Gastrocnemius medialis (tissue), 4 donors: ENCODE measurements around the gene ALOX5.

ENCODE experiments used
- CTCF ChIP-seq, 5 experiments: fragments of 450-650 bp in 3 of 5; fragments of 200-600 bp in 2 of 5; sonication (generic) in 2 of 5; IDR thresholded peaks in 4 of 5; conservative IDR thresholded peaks in 1 of 5; 1 replicate in 4 of 5; 2 replicates in 1 of 5; pipeline ENCODE4 v1.5.1; 2016 to 2019; ENCODE audit warnings: antibody characterized with exemption in 5 of 5, mild to moderate bottlenecking in 3 of 5, moderate library complexity in 3 of 5
- POLR2A ChIP-seq, 2 donors: fragments of 450-650 bp; IDR thresholded peaks; one replicate each; pipeline ENCODE4 v1.6.1; 2017; ENCODE audit warnings: antibody characterized with exemption in 2 of 2, mild to moderate bottlenecking in 2 of 2, moderate library complexity in 2 of 2

- TF ChIP-seq CTCF (IDR thresholded peaks at IDR 0.05 in 4 of 5, conservative IDR thresholded peaks at IDR 0.05 in 1 of 5) (no peak), POLR2A (IDR thresholded peaks at IDR 0.05) (no peak)
Observed at GRCh38 chr10:45442251-45442650, 68.2 kb downstream of the ALOX5 start.
